Measurements from ENCODE around the gene ERICH6B.

Gene ERICH6B

DNA sequence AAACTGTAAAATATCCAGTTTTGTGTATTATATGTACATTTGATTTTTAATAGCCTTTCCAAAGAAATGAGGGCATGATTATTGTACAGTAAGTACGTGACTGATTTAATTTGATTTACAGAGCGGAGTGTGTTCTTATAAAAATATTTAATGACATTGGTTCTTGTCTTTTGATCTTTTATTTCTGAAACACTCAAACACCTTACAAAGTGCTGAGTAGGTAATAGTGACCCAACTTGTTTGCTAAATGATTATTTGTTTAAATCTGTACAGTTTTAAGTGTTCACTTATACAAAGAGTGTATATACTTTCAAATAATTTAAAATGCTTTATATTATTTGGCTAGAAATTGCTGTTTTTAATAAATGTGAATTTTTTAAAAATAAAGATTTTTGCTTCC lies 79.3 kb downstream of the ERICH6B start:
- H3K4me3 ChIP-seq (ENCODE audit: low read depth, low read length): no peak overlapping the region
- TF ChIP-seq, protein P1, sequence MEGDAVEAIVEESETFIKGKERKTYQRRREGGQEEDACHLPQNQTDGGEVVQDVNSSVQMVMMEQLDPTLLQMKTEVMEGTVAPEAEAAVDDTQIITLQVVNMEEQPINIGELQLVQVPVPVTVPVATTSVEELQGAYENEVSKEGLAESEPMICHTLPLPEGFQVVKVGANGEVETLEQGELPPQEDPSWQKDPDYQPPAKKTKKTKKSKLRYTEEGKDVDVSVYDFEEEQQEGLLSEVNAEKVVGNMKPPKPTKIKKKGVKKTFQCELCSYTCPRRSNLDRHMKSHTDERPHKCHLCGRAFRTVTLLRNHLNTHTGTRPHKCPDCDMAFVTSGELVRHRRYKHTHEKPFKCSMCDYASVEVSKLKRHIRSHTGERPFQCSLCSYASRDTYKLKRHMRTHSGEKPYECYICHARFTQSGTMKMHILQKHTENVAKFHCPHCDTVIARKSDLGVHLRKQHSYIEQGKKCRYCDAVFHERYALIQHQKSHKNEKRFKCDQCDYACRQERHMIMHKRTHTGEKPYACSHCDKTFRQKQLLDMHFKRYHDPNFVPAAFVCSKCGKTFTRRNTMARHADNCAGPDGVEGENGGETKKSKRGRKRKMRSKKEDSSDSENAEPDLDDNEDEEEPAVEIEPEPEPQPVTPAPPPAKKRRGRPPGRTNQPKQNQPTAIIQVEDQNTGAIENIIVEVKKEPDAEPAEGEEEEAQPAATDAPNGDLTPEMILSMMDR (IDR thresholded peaks at IDR 0.05; ENCODE audit: insufficient read depth, low read depth, low read length, missing control alignments): no peak
- DNase-seq (ENCODE audit: low read depth): no peak

DNA sequence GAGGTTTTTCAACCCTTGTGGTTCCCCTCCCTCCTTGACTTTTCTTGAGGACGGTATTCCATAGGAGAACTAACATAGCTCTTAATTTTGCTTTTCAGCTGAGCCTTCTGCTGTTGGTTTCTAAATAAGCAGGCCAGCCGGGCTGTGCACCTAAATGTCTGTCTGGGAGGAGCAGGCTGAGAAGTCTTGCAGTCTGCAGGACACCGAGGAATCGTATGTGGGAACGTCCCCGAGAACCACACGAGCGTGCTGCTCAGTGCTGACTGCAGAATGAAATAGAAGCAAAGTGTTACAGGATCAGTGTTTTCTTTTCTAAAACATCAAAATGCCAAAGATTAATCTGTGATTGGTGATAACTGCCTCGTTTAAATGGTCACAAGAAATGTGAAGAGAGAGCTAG lies 80.9 kb downstream of the ERICH6B start:
- H3K4me3 ChIP-seq (ENCODE audit: low read depth, low read length): no peak overlapping the region
- TF ChIP-seq, protein P1 (IDR thresholded peaks at IDR 0.05; ENCODE audit: insufficient read depth, low read depth, low read length, missing control alignments): no peak
- DNase-seq (ENCODE audit: low read depth): no peak

DNA sequence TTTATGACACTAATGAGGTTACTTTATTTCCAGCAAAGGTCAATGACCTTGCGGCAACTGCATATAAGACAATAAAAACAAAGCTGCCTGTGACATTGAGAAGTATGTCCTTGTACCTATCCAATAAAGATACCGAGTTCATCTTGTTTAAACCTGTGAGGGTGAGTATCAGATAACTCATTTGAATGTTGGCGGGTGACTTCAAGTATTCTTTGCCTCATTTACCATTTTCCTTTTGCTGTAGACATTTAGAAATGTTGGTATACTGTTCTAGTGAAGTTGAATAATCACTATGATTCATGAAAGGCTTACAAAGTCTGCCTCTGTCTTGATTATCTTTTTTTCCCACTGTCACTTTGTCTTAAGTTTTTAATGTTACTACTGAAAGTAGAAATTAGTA lies 85.8 kb downstream of the ERICH6B start:
- TF ChIP-seq, protein P1 (IDR thresholded peaks at IDR 0.05; ENCODE audit: insufficient read depth, low read depth, low read length, missing control alignments): no peak
- DNase-seq (ENCODE audit: low read depth): no peak
- no peak overlapping the region for H3K4me3 ChIP-seq (ENCODE audit: low read depth, low read length)

DNA sequence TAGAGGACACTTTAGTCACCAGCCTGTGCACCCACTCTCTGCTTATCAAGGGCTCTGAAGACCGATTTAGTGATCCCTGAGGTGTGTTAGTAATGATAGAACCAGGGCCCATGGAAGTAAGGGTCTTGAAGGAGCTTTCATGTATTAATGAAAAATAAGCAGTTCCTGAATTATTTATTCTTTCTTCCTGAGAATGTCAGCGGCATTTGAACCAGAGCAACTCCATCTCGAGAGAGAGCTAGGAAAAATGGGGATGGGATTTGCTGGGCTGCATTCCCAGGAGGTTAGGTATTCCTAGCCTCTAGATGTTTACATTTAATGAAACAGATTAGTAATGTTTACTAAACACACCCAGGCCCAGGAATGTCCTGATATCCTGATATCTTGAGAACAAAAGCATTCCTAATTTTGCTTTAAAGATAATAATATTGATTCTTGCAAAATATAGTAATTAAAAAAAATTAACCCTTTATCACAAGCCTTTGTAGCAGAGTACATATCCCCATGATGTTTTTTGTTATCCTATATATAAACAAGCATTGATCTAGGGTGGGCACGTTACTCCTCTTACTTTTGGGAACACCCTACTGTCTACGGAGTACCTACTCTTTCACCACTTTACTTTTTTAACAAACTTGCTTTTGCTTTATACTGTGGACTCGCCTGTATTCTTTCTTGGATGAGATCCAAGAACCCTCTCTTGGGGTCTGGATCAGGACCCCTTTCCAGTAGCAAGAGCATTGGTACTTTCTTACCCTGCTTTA lies 87.7 kb downstream of the ERICH6B start:
- DNase-seq (ENCODE audit: low read depth): no peak
- no peak overlapping the region for H3K4me3 ChIP-seq (ENCODE audit: low read depth, low read length)
- TF ChIP-seq, protein P1 (IDR thresholded peaks at IDR 0.05; ENCODE audit: insufficient read depth, low read depth, low read length, missing control alignments): no peak

DNA sequence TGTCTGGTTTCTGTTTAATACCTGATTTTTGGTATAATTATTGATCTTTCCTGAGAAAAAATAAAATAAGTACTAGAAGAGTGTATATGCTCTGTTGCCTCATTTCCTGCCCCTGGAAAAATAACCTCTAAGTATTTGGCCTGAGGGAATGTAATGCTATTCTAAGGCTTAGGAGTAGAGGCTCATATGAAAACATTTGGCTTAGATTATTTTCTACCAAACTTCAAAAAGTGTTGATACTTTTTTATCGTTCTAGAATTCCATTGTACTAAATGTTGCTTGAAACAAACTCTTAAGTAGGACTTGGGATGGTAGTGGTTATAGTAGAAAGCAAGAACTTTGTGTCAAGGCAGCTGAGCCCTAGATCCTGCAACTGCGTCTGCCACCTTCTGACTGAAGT lies 93.0 kb downstream of the ERICH6B start:
- DNase-seq (ENCODE audit: low read depth): no peak
- H3K4me3 ChIP-seq (ENCODE audit: low read depth, low read length): no peak overlapping the region
- TF ChIP-seq, protein P1 (IDR thresholded peaks at IDR 0.05; ENCODE audit: insufficient read depth, low read depth, low read length, missing control alignments): no peak

DNA sequence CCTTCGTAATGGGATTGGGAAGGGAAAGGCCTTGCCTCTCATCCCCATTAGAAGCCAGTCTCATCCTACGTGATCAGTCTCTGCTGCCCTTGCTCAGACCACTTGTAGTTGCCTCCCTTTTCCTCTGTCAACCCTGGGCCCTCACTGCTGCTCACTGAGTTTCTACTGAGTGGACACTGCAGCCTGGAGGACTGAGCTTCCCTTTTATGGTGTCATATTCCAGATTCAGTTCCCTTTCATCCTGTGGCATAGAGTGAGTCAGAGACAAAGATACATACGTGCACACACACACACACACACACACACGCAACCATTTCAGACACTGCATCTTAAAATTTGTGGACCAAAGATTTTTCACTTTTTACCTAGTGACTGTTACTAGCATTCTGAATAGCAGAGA lies 94.2 kb downstream of the ERICH6B start:
- TF ChIP-seq, protein P1 (IDR thresholded peaks at IDR 0.05; ENCODE audit: insufficient read depth, low read depth, low read length, missing control alignments): no peak
- no peak overlapping the region for H3K4me3 ChIP-seq (ENCODE audit: low read depth, low read length)
- no peak for DNase-seq (ENCODE audit: low read depth)

DNA sequence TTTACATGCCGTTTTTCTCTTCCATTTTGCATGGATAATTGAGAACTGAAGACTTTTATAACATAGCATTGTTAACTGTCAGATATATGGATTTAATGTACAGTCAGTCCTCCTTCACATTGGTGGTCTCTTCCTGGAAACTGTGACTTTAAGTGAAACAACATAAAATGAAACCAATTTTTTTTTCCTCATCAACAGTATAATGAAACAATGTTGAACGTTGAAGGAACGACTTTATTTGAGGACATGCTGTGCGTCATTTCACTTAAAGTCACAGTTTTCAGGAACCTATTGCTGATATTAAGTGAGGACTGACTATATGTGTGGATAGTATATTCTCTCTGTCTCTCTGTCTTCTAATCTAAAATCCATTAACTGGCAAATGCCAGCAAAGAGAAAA lies 96.0 kb downstream of the ERICH6B start:
- no peak for DNase-seq (ENCODE audit: low read depth)
- TF ChIP-seq, protein P1 (IDR thresholded peaks at IDR 0.05; ENCODE audit: insufficient read depth, low read depth, low read length, missing control alignments): no peak
- no peak overlapping the region for H3K4me3 ChIP-seq (ENCODE audit: low read depth, low read length)

Measured in GM12865 (cell line).